Activated B cell treated with CpG ODN at 0.5 μM for 24 hours (primary cell): ENCODE data around the gene CDKN1B. TPM values are rescaled to one million over a fixed set of nuclear protein-coding genes. Genes with fewer than 3 reads are reported as not detected.

Experiments
- ATAC-seq: fragments of 200-7000 bp; cut with Tn5 transposase; one replicate; pipeline ENCODE4 v1.10.0; 2021; ENCODE audit warnings: low read depth, mild to moderate bottlenecking, moderate library complexity
- CTCF ChIA-PET: fragments of 350-600 bp; sonication (Branson Sonifier 250); formaldehyde crosslinking; loops from one replicate; lab custom pipeline; 2021; ENCODE audit warnings: antibody characterized with exemption; lab: Charles Lee
- POLR2A ChIA-PET: fragments of 350-600 bp; sonication (Branson Sonifier 250); formaldehyde crosslinking; loops from one replicate; lab custom pipeline; 2021; ENCODE audit warnings: antibody characterized with exemption; lab: Charles Lee
- DNase-seq: peaks from one replicate; pipeline ENCODE4 v3.0.0; 2022
- H3K27ac Mint-ChIP-seq: one replicate; pipeline ENCODE4 v1.8.0; 2020; ENCODE audit warnings: mixed read lengths
- H3K27me3 Mint-ChIP-seq: one replicate; pipeline ENCODE4 v1.8.0; 2021; ENCODE audit warnings: mixed read lengths
- H3K36me3 Mint-ChIP-seq: one replicate; pipeline ENCODE4 v1.8.0; 2021; ENCODE audit warnings: low read depth, mixed read lengths
- H3K4me1 Mint-ChIP-seq: one replicate; pipeline ENCODE4 v1.8.0; 2021; ENCODE audit warnings: mixed read lengths
- H3K4me3 Mint-ChIP-seq: one replicate; pipeline ENCODE4 v1.8.0; 2020; ENCODE audit warnings: mild to moderate bottlenecking, mixed read lengths
- H3K9me3 Mint-ChIP-seq: one replicate; pipeline ENCODE4 v1.8.0; 2020; ENCODE audit warnings: mixed read lengths
- intact Hi-C: fragments of 100-400 bp; cut with micrococcal nuclease; formaldehyde crosslinking; loops from one replicate; pipeline ENCODE4 v1.15.1; 2024
- total RNA-seq: library from RNA; stranded (reverse); gene quantifications from 2 replicates; pipeline ENCODE4 v1.2.3, GENCODE V29; 2022
- TF ChIP-seq, protein P1 (sequence below): fragments of 200-600 bp; IDR thresholded peaks from one replicate; pipeline ENCODE4 v1.8.0; 2022; ENCODE audit warnings: antibody characterized with exemption, mild to moderate bottlenecking

CDKN1B gene
- total RNA-seq, 1 donor from 2014 or later, result 56.6 TPM

DNA sequence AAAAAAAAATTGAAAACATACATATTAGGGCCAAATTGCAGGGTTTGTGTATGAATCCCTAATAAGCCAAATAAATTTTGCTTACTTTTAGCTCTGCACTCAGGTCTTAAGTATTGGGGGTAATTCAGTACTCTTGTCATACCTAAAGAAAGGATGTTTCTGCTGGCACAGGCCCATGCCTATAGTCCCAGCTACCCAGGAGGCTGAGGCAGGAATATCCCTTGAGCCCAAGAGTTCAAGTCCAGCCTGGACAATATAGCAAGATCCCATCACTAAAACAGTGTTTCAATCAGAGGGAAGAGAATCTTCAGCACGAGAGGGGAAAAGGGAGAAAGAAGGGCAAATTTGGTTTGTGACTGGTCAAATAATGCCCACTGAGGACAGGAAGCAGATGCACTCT lies 17.8 kb upstream of the CDKN1B start:
- intact Hi-C loops, result no loop called here
- peaks cover 31% of the 10 kb centered on the region for H3K4me1 Mint-ChIP-seq
- peaks cover 2% of the 10 kb centered on the region for H3K36me3 Mint-ChIP-seq
- no peaks in the 10 kb centered on the region for H3K27me3 Mint-ChIP-seq
- no peak for DNase-seq
- H3K9me3 Mint-ChIP-seq, result no peaks in the 10 kb centered on the region
- no peak overlapping the region for H3K4me3 Mint-ChIP-seq
- CTCF ChIA-PET, result interaction anchor here (1.0 to 1.5 kb wide), 3 partner anchors 16 to 38 kb away, joined by 3 to 5 read pairs (median 3); no protein-coding TSS in a partner anchor
- POLR2A ChIA-PET, result interaction anchor here (7.5 kb wide), 1 partner anchor 19 kb away, joined by 280 read pairs; the partner anchor contains the start of gene CDKN1B
- TF ChIP-seq, protein P1, sequence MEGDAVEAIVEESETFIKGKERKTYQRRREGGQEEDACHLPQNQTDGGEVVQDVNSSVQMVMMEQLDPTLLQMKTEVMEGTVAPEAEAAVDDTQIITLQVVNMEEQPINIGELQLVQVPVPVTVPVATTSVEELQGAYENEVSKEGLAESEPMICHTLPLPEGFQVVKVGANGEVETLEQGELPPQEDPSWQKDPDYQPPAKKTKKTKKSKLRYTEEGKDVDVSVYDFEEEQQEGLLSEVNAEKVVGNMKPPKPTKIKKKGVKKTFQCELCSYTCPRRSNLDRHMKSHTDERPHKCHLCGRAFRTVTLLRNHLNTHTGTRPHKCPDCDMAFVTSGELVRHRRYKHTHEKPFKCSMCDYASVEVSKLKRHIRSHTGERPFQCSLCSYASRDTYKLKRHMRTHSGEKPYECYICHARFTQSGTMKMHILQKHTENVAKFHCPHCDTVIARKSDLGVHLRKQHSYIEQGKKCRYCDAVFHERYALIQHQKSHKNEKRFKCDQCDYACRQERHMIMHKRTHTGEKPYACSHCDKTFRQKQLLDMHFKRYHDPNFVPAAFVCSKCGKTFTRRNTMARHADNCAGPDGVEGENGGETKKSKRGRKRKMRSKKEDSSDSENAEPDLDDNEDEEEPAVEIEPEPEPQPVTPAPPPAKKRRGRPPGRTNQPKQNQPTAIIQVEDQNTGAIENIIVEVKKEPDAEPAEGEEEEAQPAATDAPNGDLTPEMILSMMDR, result no peak
- ATAC-seq, result no peak
- no peak overlapping the region for H3K27ac Mint-ChIP-seq

DNA sequence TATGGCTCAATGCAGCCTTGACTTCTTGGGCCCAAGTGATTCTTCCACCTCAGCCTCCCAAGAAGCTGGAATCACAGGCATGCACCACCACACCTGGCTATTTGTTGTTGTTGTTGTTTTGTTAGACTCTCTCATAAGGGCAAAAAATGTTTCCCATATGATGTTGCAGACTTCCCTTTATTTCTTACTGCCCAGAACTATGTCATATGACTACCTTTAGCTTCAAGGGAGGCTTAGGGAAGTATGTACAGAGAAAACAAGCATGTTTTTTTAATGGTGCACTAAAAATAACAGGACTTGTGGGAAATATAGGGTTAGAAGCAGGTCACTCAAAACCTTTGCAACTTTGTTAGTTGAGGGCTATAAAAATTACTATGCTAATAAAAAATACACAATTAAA lies 16.9 kb upstream of the CDKN1B start:
- no peak overlapping the region for H3K4me3 Mint-ChIP-seq
- H3K36me3 Mint-ChIP-seq, result peaks cover 2% of the 10 kb centered on the region
- DNase-seq, result no peak
- intact Hi-C loops, result loop anchor here (10.0 kb wide), 1 partner anchor 665 kb away; no protein-coding TSS in a partner anchor
- ChIA-PET POLR2A (interaction anchor here (7.5 kb wide), 1 partner anchor 19 kb away, joined by 280 read pairs; the partner anchor contains the start of gene CDKN1B), CTCF (interaction anchor here (1.5 kb wide), 1 partner anchor 37 kb away, joined by 5 read pairs; no protein-coding TSS in a partner anchor)
- no peaks in the 10 kb centered on the region for H3K27me3 Mint-ChIP-seq
- H3K27ac Mint-ChIP-seq, result no peak overlapping the region
- no peaks in the 10 kb centered on the region for H3K9me3 Mint-ChIP-seq
- peaks cover 36% of the 10 kb centered on the region for H3K4me1 Mint-ChIP-seq
- TF ChIP-seq, protein P1, result no peak
- ATAC-seq, result no peak

DNA sequence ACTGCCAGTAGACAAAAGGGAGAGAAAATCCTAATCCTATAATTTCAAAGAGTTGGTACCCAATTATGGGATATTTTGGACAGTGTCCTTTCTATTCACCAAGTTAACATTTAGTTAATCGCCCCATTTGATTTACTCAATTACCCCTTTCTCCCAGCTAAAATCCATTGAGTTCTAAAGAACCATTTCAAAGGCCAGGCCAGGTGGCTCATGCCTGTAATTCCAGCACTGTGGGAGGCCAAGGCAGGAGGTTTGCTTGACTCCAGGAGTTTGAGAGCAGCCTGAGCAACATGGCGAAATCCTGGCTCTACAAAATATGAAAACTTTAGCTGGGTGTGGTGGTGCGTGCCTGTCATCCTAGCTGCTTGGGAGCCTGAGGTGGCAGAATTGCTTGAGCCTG lies 15.7 kb upstream of the CDKN1B start:
- ChIA-PET POLR2A (interaction anchor here (0.6 to 7.5 kb wide), 2 partner anchors 17 to 356 kb away, joined by 3 to 280 read pairs; partner anchors contain the start of gene CDKN1B), CTCF (interaction anchor here (1.5 to 1.8 kb wide), 2 partner anchors 13 to 35 kb away, joined by 5 read pairs; no protein-coding TSS in a partner anchor)
- peaks cover 2% of the 10 kb centered on the region for H3K36me3 Mint-ChIP-seq
- H3K9me3 Mint-ChIP-seq, result no peaks in the 10 kb centered on the region
- H3K4me3 Mint-ChIP-seq, result no peak overlapping the region
- peaks cover 29% of the 10 kb centered on the region for H3K4me1 Mint-ChIP-seq
- H3K27me3 Mint-ChIP-seq, result no peaks in the 10 kb centered on the region
- DNase-seq (no peak), ATAC-seq (no peak)
- intact Hi-C loops, result loop anchor here (10.0 kb wide), 1 partner anchor 667 kb away; no protein-coding TSS in a partner anchor
- H3K27ac Mint-ChIP-seq, result no peak overlapping the region
- TF ChIP-seq, protein P1, result no peak

DNA sequence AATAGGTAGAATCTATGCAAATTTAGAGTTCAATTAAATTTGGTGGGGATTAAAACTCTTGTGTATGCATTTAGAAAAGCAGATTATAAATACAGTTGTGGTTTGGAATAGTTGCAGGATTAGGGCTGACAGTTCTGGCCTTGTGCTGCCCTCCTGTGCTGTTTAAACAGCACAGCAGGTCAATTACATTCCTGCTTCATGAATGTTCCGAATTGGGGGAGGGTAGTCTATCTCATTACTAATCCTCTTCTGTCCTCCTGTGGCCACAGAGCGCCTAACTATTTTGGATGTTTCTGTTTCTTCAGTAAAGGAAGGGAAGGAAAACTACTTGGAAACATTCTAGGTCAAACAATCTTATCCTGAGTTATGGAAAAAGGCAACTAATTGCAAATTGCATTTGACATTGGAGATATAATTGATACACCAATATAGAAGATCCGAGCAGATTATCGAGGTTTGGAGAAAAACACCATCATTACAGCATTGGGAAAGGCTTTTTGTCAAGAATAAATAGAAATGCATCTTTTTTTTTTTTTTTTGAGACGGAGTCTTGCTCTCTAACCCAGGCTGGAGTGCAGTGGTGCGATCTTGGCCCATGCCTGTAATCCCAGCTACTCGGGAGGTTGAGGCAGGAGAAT lies 12.5 kb upstream of the CDKN1B start:
- H3K27me3 Mint-ChIP-seq, result no peaks in the 10 kb centered on the region
- DNase-seq, result no peak
- no peaks in the 10 kb centered on the region for H3K36me3 Mint-ChIP-seq
- TF ChIP-seq, protein P1, result no peak
- ChIA-PET POLR2A (interaction anchor here (0.8 to 1.7 kb wide), 3 partner anchors 8 to 21 kb away, joined by 5 to 6 read pairs (median 5); no protein-coding TSS in a partner anchor), CTCF (interaction anchor here (0.7 to 2.1 kb wide), 2 partner anchors 12 to 32 kb away, joined by 6 to 9 read pairs; no protein-coding TSS in a partner anchor)
- intact Hi-C loops, result loop anchor here (1.0 to 10.0 kb wide), 4 partner anchors 10 to 670 kb away; no protein-coding TSS in a partner anchor
- no peaks in the 10 kb centered on the region for H3K9me3 Mint-ChIP-seq
- no peak overlapping the region for H3K27ac Mint-ChIP-seq
- H3K4me1 Mint-ChIP-seq, result peaks cover 9% of the 10 kb centered on the region
- peak; percentile 87 for ATAC-seq
- H3K4me3 Mint-ChIP-seq, result no peak overlapping the region
